Ramos (cell line): ENCODE results near the gene SLCO3A1.

Source experiments
- in situ Hi-C: fragments of 300-500 bp; cut with MboI; formaldehyde crosslinking; loops from one replicate; pipeline ENCODE4 v1.14.3; 2022; ENCODE audit warnings: low sequenced_read_pairs; ENCODE audit not compliant: unreplicated experiment

Gene SLCO3A1

DNA sequence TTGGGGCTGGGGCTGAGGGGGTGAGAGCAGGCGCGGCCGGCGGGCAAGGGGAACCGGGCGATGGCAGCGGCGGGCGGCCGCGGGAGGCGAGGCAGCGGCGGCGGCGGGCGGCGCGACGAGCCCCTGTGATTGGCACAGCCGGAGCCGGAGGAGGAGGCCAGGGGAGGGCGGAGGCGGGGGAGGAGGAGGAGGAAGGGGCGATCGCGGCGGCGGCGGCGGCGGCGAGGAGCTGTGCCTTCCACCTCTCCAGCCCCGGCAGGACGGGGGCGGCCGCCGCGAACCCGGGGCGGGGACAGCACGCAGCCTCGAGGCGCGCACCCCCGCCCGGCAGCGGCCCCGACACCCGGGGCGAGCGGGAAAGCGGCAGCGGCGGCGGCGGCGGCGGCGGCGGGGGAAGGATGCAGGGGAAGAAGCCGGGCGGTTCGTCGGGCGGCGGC, at the start of gene SLCO3A1:
Gene SLCO3A1 (plus strand): TSS at position 198 of the 437 bp plus-strand sequence.
- in situ Hi-C loops: no loop called here

DNA sequence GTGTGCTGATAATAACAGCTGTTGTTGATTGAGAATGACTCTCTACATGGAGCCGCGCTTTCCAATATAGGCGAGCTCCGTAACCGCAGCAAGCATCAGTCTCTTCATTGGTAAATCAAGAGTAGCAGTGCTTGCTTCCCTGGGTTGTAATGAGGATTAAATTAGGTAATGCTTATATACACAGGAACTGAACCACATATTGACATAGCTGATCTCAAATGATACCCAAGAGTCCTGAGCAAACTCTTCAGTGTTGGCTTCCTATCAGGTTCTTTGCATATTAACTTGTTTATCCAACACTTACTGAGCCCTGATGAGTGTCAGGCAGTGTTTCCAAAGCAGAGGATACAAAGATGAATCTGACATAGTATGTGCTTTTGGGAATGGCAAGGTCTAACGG, 46.4 kb upstream of the SLCO3A1 start:
- in situ Hi-C loops: no loop called here

DNA sequence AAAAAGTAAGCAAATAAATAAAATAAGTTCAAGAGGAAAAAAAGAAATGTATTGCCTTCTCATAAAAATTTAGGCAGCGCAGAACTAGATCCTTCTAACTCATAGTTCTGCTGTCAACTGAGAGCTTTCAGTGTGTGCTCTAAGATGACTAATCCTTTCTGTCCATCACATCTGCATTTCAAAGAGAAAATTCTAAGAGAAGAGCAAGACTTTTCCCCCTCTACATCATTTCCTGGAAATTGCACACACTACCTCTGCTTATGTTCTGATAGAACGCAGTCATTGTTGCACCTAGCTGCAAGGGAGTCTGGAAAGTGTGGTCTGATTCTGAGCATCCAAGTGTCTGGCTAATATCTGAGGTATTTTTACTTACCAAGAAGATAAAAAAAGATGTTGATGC, 39.6 kb upstream of the SLCO3A1 start:
- in situ Hi-C loops: no loop called here

DNA sequence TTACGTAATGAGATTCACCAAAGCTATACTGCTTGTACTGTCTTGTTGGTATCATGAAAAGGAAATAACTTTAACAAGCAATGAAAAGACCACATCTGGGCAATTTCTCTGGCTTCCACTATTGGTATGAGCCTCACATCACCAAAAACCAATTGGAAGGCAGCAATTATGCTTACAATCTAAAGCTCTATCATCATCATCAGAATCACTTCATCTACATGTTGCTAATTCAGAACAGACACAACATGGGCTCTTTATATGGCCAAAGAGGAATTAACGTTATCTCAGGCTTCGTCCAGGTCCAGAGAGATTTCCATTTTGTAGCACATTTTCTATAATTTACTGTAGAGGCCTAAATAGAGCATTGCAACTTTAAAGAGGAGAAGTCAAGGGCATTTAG, 36.6 kb upstream of the SLCO3A1 start:
- in situ Hi-C loops: no loop called here

DNA sequence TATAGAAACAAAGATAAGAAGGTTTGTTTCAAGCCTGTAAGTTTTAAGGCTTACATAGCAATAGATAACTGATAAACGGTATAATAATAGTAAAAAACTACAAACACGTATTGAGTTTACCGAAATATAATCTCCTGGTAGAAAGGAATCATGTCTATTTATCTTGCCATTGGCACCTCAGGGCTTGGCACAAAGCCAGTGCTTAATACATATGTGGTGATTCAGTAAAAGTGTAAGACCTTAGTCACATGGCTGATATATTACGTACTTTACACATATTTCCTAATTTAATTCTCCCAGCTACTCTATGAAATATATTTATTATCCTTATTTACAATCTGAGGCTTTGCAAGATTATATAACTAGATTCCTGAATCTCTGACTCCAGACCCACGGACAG, 32.0 kb upstream of the SLCO3A1 start:
- in situ Hi-C loops: no loop called here

DNA sequence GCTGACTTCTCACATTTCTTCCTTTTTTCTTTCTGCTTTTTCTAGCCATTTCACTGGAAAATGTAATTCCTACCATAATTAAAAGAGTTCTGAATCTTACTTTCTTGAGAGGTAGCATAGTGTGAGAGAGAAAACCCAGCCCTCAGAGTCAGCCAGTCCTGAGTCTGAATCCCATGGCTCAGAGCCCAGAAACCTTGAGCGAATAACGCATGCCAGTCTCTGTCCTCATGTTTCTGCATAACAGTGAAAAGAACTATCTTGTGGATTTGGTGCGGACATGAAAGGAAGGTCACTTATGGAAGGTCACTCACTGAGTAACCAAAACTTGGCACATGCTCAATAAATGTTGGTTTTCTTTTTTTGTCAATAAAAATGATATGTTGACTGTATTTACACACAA, 29.3 kb upstream of the SLCO3A1 start:
- in situ Hi-C loops: no loop called here

DNA sequence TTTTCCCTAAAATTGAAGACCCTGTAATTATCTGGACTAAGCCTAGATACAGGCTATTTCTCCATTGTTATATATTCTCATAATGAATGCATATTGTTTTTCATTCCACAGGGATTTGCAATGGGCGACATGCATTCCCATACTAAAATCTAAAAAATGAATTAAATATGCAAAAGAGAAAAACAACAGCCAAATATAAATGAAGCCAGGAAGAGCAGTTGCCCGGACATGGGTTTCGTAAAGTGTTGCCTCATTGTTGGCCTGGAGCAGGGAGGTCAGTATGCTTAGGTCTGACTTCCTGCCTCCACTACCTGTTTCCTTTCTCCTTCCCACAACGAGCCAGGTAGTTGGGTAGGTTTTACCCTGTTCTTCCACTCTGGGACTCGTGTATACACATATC, 27.1 kb upstream of the SLCO3A1 start:
- in situ Hi-C loops: no loop called here

DNA sequence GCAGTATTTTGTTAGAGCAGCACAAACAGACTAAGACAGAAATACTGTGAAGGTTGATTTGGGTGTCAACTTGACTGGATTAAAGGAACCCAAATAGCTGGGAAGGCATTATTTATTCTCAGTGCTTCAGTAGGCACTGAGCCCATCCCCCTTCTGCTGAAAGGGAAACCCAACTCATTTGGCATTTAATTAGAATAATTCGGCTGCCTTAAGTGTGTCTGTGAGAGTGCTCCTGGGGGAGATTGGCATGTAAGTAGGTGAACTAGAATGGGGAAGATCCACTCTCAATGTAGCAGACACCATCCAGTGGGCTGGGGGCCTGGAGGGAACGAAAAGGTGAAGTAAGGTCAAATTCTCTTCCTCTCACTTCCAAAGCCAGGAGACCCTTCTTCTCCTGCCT, 20.5 kb upstream of the SLCO3A1 start:
- in situ Hi-C loops: no loop called here

DNA sequence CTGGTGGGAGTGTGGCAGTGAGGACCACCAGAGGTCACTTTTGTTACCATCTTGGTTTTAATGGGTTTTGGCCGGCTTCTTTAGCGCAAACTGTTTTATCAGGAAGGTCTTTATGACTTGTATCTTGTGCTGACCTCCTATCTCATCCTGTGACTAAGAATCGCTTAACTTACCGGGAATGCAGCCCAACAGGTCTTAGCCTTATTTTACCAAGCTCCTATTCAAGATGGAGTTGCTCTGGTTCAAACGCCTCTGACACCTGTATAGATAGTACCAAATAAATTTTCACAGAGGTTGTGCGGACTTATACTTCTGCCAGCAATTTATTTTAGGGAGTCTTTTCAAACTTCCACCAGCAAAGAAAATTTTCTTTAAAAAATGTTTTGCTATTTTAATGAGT, 13.6 kb upstream of the SLCO3A1 start:
- in situ Hi-C loops: loop anchor here (10.0 kb wide), 1 partner anchor 245 kb away; no protein-coding TSS in a partner anchor

DNA sequence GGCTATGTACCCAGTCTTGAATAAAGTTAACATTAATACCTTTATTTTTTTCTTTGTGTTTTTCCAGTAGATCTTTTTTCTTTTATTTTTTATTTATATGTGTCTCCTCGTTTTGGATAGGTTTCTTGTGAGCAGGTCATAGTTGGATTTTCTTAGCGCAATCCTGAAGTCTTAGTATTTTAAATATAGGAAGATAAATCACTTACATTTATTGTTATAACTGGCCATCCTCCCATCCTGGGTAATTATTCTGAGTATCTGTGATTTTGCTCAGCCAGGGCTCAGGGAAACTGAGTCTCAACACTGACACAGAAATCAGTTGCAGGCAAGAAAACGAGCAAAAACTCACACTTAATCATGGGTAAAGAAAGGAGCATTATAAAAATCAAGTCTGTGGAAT, 11.6 kb upstream of the SLCO3A1 start:
- in situ Hi-C loops: loop anchor here (10.0 kb wide), 1 partner anchor 243 kb away; no protein-coding TSS in a partner anchor

DNA sequence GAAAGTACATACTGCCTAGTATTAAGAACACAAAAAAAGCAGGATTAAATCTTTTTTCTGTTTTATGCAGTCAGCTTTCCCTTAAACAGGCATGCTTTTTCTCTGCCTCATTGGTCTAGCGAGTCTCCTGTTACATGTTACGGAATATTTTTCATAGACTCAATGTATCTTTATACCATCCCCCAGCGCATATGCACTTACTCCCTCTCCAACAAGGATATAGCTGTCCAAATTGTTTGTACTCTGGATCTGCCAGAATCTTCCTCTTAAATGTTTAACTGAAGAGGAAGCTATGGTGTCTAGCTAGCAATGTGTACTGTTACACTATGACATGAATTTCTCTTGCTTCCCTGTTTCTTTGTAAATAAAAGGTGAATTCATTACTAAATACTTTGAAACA, 9.2 kb upstream of the SLCO3A1 start:
- in situ Hi-C loops: loop anchor here (10.0 kb wide), 1 partner anchor 240 kb away; no protein-coding TSS in a partner anchor

DNA sequence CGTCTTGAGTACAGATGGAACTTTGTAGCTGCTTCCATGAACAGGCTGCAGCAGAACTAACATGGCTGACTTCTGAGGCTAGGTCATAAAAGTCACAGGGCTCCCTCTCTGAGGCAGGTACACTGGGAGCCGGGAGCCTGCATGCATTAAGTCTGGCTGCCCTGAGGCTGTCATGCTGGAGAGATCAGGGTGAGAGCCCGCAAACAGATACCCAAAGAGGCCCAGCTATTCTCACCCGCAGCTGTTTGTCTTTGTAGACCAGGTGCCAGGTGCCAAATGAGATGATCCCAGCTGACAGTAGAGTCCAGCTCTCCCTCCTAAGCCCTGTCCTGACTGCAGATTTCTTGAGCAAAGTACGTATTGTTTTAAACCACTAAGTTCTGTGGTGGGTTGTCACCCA, 8.6 kb upstream of the SLCO3A1 start:
- in situ Hi-C loops: loop anchor here (10.0 kb wide), 1 partner anchor 240 kb away; no protein-coding TSS in a partner anchor

DNA sequence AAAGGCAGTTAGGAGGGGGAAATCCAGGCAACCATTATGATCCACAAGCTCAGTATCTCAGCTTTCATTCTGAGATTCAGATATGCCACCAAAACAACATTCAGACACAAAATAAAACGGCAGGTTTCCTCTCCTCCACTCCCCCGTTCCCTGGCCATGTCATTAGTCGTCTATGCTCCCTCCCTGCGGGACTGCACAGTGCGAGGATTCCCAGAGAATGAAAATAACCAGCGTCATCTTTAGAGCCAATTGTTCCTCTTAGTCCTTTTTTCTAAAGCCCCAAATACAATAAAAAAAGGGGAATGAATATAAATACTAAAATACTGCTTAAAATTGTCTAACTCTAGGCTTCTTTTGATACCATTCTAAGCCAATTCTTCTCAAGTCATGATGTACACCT, 7.8 kb upstream of the SLCO3A1 start:
- in situ Hi-C loops: loop anchor here (10.0 kb wide), 1 partner anchor 239 kb away; no protein-coding TSS in a partner anchor

DNA sequence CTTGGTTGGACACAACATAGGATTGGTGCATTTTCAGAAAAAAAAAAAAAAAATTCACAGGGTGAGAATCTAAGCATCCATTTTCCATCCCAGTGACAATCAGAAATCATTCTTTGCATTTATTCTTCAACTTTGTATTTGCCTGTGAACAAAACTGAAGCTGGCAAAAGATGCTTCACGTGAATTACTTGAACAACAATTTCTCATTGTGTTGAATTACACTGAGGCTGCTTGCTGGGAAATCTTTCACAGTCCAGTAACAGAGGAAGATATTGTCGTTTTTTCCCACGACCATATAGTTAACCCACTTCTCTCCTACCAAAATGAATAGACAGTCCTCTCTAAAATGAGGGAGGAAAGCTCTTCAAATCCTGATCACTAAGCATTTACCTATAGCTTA, 4.3 kb upstream of the SLCO3A1 start:
- in situ Hi-C loops: loop anchor here (10.0 kb wide), 1 partner anchor 236 kb away; no protein-coding TSS in a partner anchor

DNA sequence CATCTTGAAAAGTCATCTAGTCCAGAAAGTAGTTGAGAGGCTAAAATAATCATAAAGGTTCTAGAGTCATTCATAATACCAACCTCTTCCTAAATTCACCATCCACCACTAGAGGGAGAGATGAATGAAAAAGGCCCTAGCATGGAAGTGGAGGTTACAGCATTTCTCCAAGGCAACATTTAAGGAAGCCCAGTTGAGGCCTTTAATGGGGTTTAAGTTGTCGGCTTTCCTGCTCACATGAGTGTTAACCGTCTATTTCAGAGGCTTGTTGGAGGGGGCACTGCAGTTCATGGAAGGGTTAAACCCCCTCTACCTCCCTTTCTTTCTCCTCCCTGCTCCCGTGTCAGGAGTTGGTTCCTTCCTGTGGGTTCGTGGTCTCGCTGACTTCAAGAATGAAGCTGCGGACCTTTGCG, 3.8 kb upstream of the SLCO3A1 start:
- in situ Hi-C loops: loop anchor here (10.0 kb wide), 1 partner anchor 235 kb away; no protein-coding TSS in a partner anchor

DNA sequence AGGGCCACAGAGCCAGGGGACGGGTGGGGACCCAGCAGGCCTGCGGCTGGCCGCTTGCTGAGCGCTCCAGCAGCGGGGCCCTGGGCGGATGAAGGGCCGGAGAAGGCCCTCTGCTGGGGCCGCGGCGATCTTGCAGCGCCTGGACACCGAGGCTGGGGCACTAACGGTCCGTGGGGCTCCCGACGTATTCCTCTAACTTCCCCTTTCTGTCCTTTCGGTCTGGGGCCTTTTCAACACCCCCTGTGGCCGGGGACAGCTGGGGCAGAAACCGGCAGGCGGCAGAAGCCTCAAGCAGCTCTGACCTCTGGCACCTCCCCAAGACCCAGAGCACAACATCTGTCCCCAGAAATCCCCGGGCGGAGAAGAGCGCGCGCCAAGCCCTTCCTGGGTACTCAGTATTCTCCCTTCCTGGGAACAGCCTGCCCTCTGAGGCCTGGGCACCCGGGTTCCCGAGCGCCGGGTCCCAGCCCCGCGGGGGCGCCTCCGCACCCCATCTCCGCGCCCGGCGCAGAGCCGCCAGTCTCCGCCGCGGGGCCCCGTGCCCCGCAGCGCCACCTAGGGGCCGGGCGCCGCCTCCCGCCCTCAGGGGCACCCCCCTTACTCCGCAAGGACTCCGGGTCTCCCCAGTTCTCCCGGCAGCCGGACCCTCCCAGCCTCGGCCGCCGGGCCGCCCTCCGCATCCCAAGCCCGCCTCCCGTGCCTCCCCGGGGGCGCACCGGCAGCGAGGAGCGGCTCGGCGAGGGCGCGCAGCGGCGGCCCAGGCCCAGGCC, 582 bp upstream of the SLCO3A1 start:
- in situ Hi-C loops: no loop called here

DNA sequence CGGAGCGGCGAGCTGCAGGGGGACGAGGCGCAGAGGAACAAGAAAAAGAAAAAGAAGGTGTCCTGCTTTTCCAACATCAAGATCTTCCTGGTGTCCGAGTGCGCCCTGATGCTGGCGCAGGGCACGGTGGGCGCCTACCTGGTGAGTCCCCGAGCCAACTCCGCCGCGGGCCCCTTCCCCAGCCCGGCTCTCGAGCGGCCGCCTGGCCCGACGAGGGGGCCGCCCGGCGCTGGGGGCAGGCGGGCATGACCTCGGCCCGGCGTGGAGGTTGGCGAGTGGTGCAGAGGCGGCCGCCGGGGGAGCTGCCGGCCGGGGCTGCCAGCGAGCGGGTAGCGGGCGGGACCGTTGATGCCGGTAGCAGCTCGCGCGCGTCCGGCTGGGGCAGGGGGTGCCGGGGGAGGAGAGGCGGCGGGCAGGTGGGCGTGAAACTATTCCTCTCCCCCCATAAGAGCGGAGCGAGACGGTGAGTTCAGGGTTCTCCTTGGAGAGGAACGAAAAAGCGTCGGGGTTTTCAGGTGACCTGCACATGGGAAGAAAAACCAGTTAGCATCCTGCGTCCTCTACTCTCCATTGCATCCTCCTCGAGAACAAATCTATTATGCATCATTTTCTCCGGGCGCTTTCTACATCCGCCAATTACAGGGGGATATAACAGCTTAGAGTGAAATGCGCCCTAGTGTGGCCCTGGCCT, 585 bp downstream of the SLCO3A1 start:
- in situ Hi-C loops: no loop called here

DNA sequence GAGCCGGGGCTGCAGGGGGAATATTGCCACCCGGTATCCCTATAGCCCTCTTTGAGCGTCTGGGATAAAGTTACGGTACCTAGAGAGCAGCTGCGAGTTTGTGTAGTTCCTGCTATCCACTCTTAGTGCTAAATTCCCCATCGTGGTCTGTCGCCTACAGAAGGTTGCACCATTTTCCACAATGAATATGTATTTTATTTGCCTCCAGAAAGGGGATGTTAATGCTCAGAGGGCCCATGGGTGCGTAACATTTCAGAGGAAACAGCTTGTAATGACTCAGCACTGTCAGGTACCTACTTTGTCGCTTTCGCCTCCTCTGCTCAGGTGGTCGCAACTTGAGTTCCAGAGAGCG, 1.1 kb downstream of the SLCO3A1 start:
- in situ Hi-C loops: no loop called here

DNA sequence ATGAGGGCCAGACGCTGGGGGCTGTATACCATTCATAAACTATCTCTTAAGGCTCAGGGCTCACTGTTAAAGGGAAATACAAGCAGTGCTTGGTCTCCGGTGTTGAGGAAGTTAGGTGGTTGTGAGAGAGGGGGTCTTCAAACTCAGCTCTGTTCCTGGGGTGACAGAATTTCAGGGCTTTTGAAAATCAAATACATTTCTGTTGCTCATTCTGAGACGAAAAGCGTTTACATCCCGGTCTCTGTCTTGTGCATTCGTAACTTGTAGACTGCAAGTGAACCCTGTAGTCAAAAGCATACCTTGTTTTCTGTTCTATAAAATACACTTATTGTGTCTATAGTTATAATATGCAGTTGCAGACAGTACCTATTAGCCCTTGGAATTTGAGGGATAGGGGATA, 1.7 kb downstream of the SLCO3A1 start:
- in situ Hi-C loops: no loop called here

DNA sequence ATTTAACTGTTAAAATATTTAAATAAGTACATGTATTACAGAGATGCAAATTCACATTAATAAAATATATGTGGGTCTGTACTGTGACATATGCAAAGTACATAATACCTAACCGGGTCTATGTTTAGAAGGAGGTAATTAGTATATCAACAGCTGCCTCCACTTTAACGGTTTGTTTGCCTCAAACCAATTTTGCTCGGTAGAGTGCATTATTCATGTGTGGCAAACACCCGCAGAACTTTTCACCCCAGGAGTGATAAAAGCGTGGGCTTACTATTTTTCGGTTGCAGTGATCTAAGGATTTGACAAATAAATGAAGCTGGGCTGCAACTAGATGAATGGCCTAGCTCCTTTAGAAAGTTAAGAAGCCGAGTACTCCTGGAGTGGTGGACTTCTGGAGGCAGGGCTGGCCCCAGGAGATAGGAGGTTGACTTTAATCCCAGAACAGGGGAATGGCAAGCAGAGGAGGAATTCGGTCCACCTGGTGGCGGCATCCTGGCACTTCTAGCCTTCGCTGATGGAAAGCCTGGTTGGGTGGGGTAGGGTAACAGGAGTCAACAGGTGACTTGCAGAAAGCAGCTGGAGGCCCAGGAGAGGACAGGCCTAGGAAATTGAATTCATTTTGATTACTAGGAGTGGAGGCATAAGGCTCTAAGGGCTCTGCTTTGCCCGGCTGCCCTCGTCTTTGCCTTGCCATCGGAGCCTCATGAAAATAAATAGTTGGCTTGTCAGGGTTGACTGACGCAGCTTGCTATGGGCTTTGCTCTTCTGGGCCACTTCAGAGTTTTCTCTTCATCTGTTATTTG, 2.4 kb downstream of the SLCO3A1 start:
- in situ Hi-C loops: no loop called here

DNA sequence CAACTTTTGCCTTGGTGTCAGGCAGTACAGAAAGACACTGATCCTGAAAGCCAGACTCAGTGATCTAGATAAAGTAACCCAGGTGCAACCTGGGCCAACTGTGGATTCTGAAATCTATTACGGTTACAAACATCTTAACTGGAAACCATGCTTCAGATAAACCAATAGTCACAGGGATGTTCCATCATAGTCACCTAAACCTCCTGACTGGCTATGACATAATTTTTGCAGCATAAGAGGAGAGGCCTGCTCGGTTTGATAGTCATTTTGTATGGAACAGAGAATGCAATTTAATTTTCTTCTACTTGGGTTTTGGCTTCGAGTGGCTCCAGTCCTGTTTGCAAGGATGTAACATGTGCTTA, 3.7 kb downstream of the SLCO3A1 start:
- in situ Hi-C loops: no loop called here
